Muscle of leg (tissue), 11 donors: Measurements from ENCODE around the gene ARHGAP35. TPM values are rescaled to one million over a fixed set of nuclear protein-coding genes. Genes with fewer than 3 reads are reported as not detected.

ENCODE experiments used
- DNase-seq: peaks from one replicate; pipeline ENCODE4 v3.0.0; 2013
- H3K27ac ChIP-seq: one replicate; pipeline ENCODE4 v1.5.1; 2013; ENCODE audit warnings: mild to moderate bottlenecking, low read length, control low read depth
- H3K27me3 ChIP-seq: one replicate; pipeline ENCODE4 v1.6.1; 2013; ENCODE audit warnings: low read length; ENCODE audit not compliant: control insufficient read depth, insufficient read depth
- H3K36me3 ChIP-seq: one replicate; pipeline ENCODE4 v1.6.1; 2013; ENCODE audit warnings: low read length; ENCODE audit not compliant: control insufficient read depth, insufficient read depth
- H3K4me1 ChIP-seq: one replicate; pipeline ENCODE4 v1.6.1; 2013; ENCODE audit warnings: low read length; ENCODE audit not compliant: control insufficient read depth, insufficient read depth
- H3K4me3 ChIP-seq: one replicate; pipeline ENCODE4 v1.5.1; 2013; ENCODE audit warnings: low read length, control low read depth
- H3K9me3 ChIP-seq: replicated peaks from 2 replicates; pipeline ENCODE4 v1.6.1; 2013; ENCODE audit warnings: low read depth, low read length; ENCODE audit not compliant: control insufficient read depth
- WGBS: methylation state at CpG from one replicate; pipeline ENCODE4 v1.1.5; 2013; ENCODE audit warnings: missing lambda C conversion rate; ENCODE audit not compliant: insufficient coverage; 5-methylcytosine and 5-hydroxymethylcytosine counted together
- polyA plus RNA-seq, 8 donors: library from polyadenylated mRNA; unstranded; fragments of 120-200 nt; gene quantifications; one replicate each; pipeline versions ENCODE4 v1.2.1 to v1.2.3, GENCODE V29; 2013; ENCODE audit warnings: inconsistent platforms in 1 of 8, low replicate concordance in 1 of 8; ENCODE audit not compliant: insufficient read length in 8 of 8, insufficient read depth in 1 of 8
- total RNA-seq: library from RNA; stranded (reverse); fragments of 120-200 nt; gene quantifications from one replicate; pipeline ENCODE4 v1.2.4, GENCODE V29; 2013

Gene ARHGAP35
- total and polyA plus RNA-seq, 9 donors, result 23.0 to 47.0 (median 37.7) TPM

- Histone ChIP-seq H3K27me3 (no peaks in the 10 kb centered on the region), H3K27ac (no peak overlapping the region), H3K36me3 (no peaks in the 10 kb centered on the region), H3K4me3 (no peak overlapping the region), H3K4me1 (peaks cover 22% of the 10 kb centered on the region), H3K9me3 (no peaks in the 10 kb centered on the region)
- DNase-seq, result no peak
- WGBS, result 83% methylated on average over 4 of the region's 6 CpGs
These were observed 37.7 kb upstream of the ARHGAP35 start for GRCh38 chr19:46823049-46823448.

- H3K4me1 ChIP-seq, result peaks cover 22% of the 10 kb centered on the region
- H3K27me3 ChIP-seq, result no peaks in the 10 kb centered on the region
- H3K4me3 ChIP-seq, result no peak overlapping the region
- WGBS, result 87% methylated on average over 9 of the region's 21 CpGs
- no peak overlapping the region for H3K27ac ChIP-seq
- no peaks in the 10 kb centered on the region for H3K9me3 ChIP-seq
- DNase-seq, result peak; percentile 41
- H3K36me3 ChIP-seq, result no peaks in the 10 kb centered on the region
These were observed 35.7 kb upstream of the ARHGAP35 start for GRCh38 chr19:46824890-46825730.

GRCh38 chr19:46825731-46826055, 35.1 kb upstream of the ARHGAP35 start:
- WGBS, result 82% methylated on average over 3 of the region's 5 CpGs
- no peak for DNase-seq
- no peaks in the 10 kb centered on the region for H3K27me3 ChIP-seq

GRCh38 chr19:46828484-46828883, 32.3 kb upstream of the ARHGAP35 start:
- Histone ChIP-seq H3K27ac (no peak overlapping the region), H3K4me3 (no peak overlapping the region), H3K36me3 (no peaks in the 10 kb centered on the region), H3K9me3 (no peaks in the 10 kb centered on the region), H3K27me3 (no peaks in the 10 kb centered on the region), H3K4me1 (peaks cover 5% of the 10 kb centered on the region)
- DNase-seq, result no peak
- WGBS, result no CpG with 5 or more reads among the region's 5 CpGs

More at GRCh38 chr19:46825731-46826055, 35.1 kb upstream of the ARHGAP35 start:
- H3K4me1 ChIP-seq, result peaks cover 19% of the 10 kb centered on the region
- no peaks in the 10 kb centered on the region for H3K9me3 ChIP-seq
- H3K36me3 ChIP-seq, result no peaks in the 10 kb centered on the region
- H3K4me3 ChIP-seq, result no peak overlapping the region
- H3K27ac ChIP-seq, result no peak overlapping the region

GRCh38 chr19:46830864-46831263, 29.9 kb upstream of the ARHGAP35 start:
- H3K36me3 ChIP-seq, result no peaks in the 10 kb centered on the region
- H3K4me3 ChIP-seq, result no peak overlapping the region
- no peaks in the 10 kb centered on the region for H3K9me3 ChIP-seq
- H3K4me1 ChIP-seq, result peaks cover 5% of the 10 kb centered on the region
- WGBS, result no CpG with 5 or more reads among the region's 2 CpGs
- H3K27me3 ChIP-seq, result no peaks in the 10 kb centered on the region
- H3K27ac ChIP-seq, result no peak overlapping the region
- no peak for DNase-seq

GRCh38 chr19:46834121-46834520, 26.7 kb upstream of the ARHGAP35 start:
- 50% methylated on average over 3 of the region's 5 CpGs for WGBS
- Histone ChIP-seq H3K27ac (no peak overlapping the region), H3K4me1 (no peaks in the 10 kb centered on the region), H3K4me3 (no peak overlapping the region), H3K36me3 (peaks cover 22% of the 10 kb centered on the region), H3K27me3 (no peaks in the 10 kb centered on the region), H3K9me3 (no peaks in the 10 kb centered on the region)
- no peak for DNase-seq

GRCh38 chr19:46834984-46835383, 25.8 kb upstream of the ARHGAP35 start:
- Histone ChIP-seq H3K27me3 (no peaks in the 10 kb centered on the region), H3K4me3 (no peak overlapping the region), H3K9me3 (no peaks in the 10 kb centered on the region), H3K4me1 (no peaks in the 10 kb centered on the region), H3K27ac (no peak overlapping the region), H3K36me3 (peaks cover 30% of the 10 kb centered on the region)
- 92% methylated on average over 6 of the region's 6 CpGs for WGBS
- no peak for DNase-seq

GRCh38 chr19:46838160-46838559, 22.6 kb upstream of the ARHGAP35 start:
- H3K4me3 ChIP-seq, result no peak overlapping the region
- H3K9me3 ChIP-seq, result no peaks in the 10 kb centered on the region
- no peaks in the 10 kb centered on the region for H3K27me3 ChIP-seq
- no peak overlapping the region for H3K27ac ChIP-seq
- peaks cover 4% of the 10 kb centered on the region for H3K4me1 ChIP-seq
- 80% methylated on average over 20 of the region's 20 CpGs for WGBS
- H3K36me3 ChIP-seq, result peaks cover 51% of the 10 kb centered on the region
- DNase-seq, result no peak

- Histone ChIP-seq H3K27ac (no peak overlapping the region), H3K27me3 (no peaks in the 10 kb centered on the region), H3K36me3 (peaks cover 67% of the 10 kb centered on the region), H3K4me1 (peaks cover 4% of the 10 kb centered on the region), H3K4me3 (no peak overlapping the region), H3K9me3 (no peaks in the 10 kb centered on the region)
- DNase-seq, result no peak
- WGBS, result no CpG with 5 or more reads among the region's 12 CpGs
These were observed 20.9 kb upstream of the ARHGAP35 start for GRCh38 chr19:46839752-46840497.

- peaks cover 4% of the 10 kb centered on the region for H3K4me1 ChIP-seq
- H3K4me3 ChIP-seq, result no peak overlapping the region
- H3K27ac ChIP-seq, result no peak overlapping the region
- H3K9me3 ChIP-seq, result no peaks in the 10 kb centered on the region
- 0% methylated on average over 7 of the region's 13 CpGs for WGBS
- no peaks in the 10 kb centered on the region for H3K27me3 ChIP-seq
- peak; percentile 84 for DNase-seq
- peaks cover 69% of the 10 kb centered on the region for H3K36me3 ChIP-seq
These were observed 20.3 kb upstream of the ARHGAP35 start for GRCh38 chr19:46840498-46840942.
